HepG2 (cell line): ENCODE results near the gene CIAO2A. TPM values are rescaled to one million over a fixed set of nuclear protein-coding genes. Genes with fewer than 3 reads are reported as not detected.

Source experiments
- EED ChIP-seq: sonication (generic); formaldehyde crosslinking; IDR thresholded peaks from 2 replicates; pipeline ENCODE4 v1.5.0; 2020; ENCODE audit warnings: mild to moderate bottlenecking, missing genetic modification reagents
- FOXJ3 ChIP-seq: sonication (generic); formaldehyde crosslinking; IDR thresholded peaks from 2 replicates; pipeline ENCODE4 v1.4.0; 2020; ENCODE audit warnings: missing genetic modification reagents, mild to moderate bottlenecking, borderline replicate concordance
- FUBP1 ChIP-seq: sonication (generic); formaldehyde crosslinking; IDR thresholded peaks from 2 replicates; pipeline ENCODE4 v1.5.1; 2020; ENCODE audit warnings: missing genetic modification reagents, mild to moderate bottlenecking, borderline replicate concordance
- GABPB1 ChIP-seq: IDR thresholded peaks from 2 replicates; pipeline ENCODE4 v1.6.1; 2016; ENCODE audit warnings: mild to moderate bottlenecking, missing genetic modification reagents, moderate library complexity, missing compliant biosample characterization
- GPBP1L1 ChIP-seq: sonication (generic); formaldehyde crosslinking; IDR thresholded peaks from 2 replicates; pipeline ENCODE4 v1.5.0; 2020; ENCODE audit warnings: mild to moderate bottlenecking, missing genetic modification reagents
- HDAC6 ChIP-seq: fragments of 200-600 bp; sonication (generic); IDR thresholded peaks from 2 replicates; pipeline ENCODE4 v1.7.0; 2017; ENCODE audit warnings: mild to moderate bottlenecking, antibody characterized with exemption, low read length, low read depth
- HMGA1 ChIP-seq: sonication (generic); formaldehyde crosslinking; conservative IDR thresholded peaks from 2 replicates; pipeline ENCODE4 v1.4.0; 2020; ENCODE audit warnings: missing genetic modification reagents
- IKZF1 ChIP-seq: fragments of 450-650 bp; IDR thresholded peaks from 2 replicates; pipeline ENCODE4 v1.7.1; 2016
- JUN ChIP-seq: sonication (generic); formaldehyde crosslinking; IDR thresholded peaks from 2 replicates; pipeline ENCODE4 v1.4.0; 2020; ENCODE audit warnings: mild to moderate bottlenecking, missing genetic modification reagents
- KLF6 ChIP-seq: IDR thresholded peaks from 2 replicates; pipeline ENCODE4 v1.8.0; 2016; ENCODE audit warnings: missing biosample characterization, missing genetic modification reagents
- MBNL3 ChIP-seq: fragments of 250-450 bp; sonication (Bioruptor Pico); conservative IDR thresholded peaks from 2 replicates; pipeline ENCODE4 v1.8.0; 2022; ENCODE audit warnings: mild to moderate bottlenecking, inconsistent platforms
- NFRKB ChIP-seq: fragments of 450-650 bp; IDR thresholded peaks from 2 replicates; pipeline ENCODE4 v1.6.1; 2017
- PHB2 ChIP-seq: fragments of 450-650 bp; IDR thresholded peaks from 2 replicates; pipeline ENCODE4 v1.6.1; 2018; ENCODE audit not compliant: partially characterized antibody
- POGZ ChIP-seq: sonication (generic); formaldehyde crosslinking; IDR thresholded peaks from 2 replicates; pipeline ENCODE4 v1.4.0; 2020; ENCODE audit warnings: mild to moderate bottlenecking, missing genetic modification reagents
- TBP ChIP-seq: sonication (generic); formaldehyde crosslinking; IDR thresholded peaks from 2 replicates; pipeline ENCODE4 v1.5.0; 2020; ENCODE audit warnings: missing genetic modification reagents
- THAP11 ChIP-seq: IDR thresholded peaks from 2 replicates; pipeline ENCODE4 v1.6.1; 2016; ENCODE audit warnings: missing biosample characterization, missing genetic modification reagents
- THAP8 ChIP-seq: sonication (generic); formaldehyde crosslinking; IDR thresholded peaks from 2 replicates; pipeline ENCODE4 v1.5.1; 2020; ENCODE audit warnings: missing genetic modification reagents, mild to moderate bottlenecking, borderline replicate concordance
- ZC3H13 ChIP-seq: sonication (generic); formaldehyde crosslinking; IDR thresholded peaks from 2 replicates; pipeline ENCODE4 v1.8.1; 2023; ENCODE audit warnings: mild to moderate bottlenecking, missing genetic modification reagents, moderate library complexity
- ZNF138 ChIP-seq: sonication (generic); formaldehyde crosslinking; IDR thresholded peaks from 2 replicates; pipeline ENCODE4 v1.5.0; 2020; ENCODE audit warnings: mild to moderate bottlenecking, low read depth, missing genetic modification reagents
- ZNF142 ChIP-seq: sonication (generic); formaldehyde crosslinking; IDR thresholded peaks from 2 replicates; pipeline ENCODE4 v1.4.0; 2020; ENCODE audit warnings: missing genetic modification reagents
- ZNF24 ChIP-seq: fragments of 450-650 bp; IDR thresholded peaks from 2 replicates; pipeline ENCODE4 v1.6.1; 2017; ENCODE audit warnings: antibody characterized with exemption, mild to moderate bottlenecking
- ZSCAN20 ChIP-seq: sonication (generic); formaldehyde crosslinking; IDR thresholded peaks from 2 replicates; pipeline ENCODE4 v1.4.0; 2020; ENCODE audit warnings: missing genetic modification reagents, mild to moderate bottlenecking, borderline replicate concordance
- polyA plus RNA-seq, 8 experiments: library from polyadenylated mRNA; depleted of rRNA in 3 of 8; stranded (reverse) in 7 of 8; unstranded in 1 of 8; fragments of >200 nt; fragmentation: Illumina TruSeq in 4 of 8; extraction: Trizol in 4 of 8; gene quantifications; 2 replicates each; pipeline versions ENCODE4 v1.2.1 to v1.2.3, GENCODE V29; 2011 to 2016; ENCODE audit warnings: low read depth in 4 of 8, missing spikeins in 1 of 8, mixed read lengths in 1 of 8; ENCODE audit not compliant: insufficient read depth in 1 of 8
- total RNA-seq, 5 experiments: library from RNA; depleted of rRNA; stranded (reverse); fragments of >200 nt; fragmentation: Illumina TruSeq; extraction: Trizol; gene quantifications; 2 replicates each; pipeline ENCODE4 v1.2.3, GENCODE V29; 2016; ENCODE audit warnings: low read depth in 1 of 5

CIAO2A gene
- total and polyA plus RNA-seq, 2 of the 13 experiments (the other 11 are each of a cell fraction or from before 2014, with no cell fraction given) = 83.0 to 100 TPM

GRCh38 chr15:64093627-64094417, at the start of gene CIAO2A (continued):
- no peak for TF ChIP-seq TBP (CRISPR knock-in tag)
- peak; percentile 48; the same call in 1 of the 2 replicates for TF ChIP-seq JUN (CRISPR knock-in tag)
- no peak for TF ChIP-seq ZSCAN20 (CRISPR knock-in tag)
- no peak for TF ChIP-seq ZC3H13 (CRISPR knock-in tag)
- TF ChIP-seq NFRKB = no peak
- no peak for TF ChIP-seq ZNF138 (CRISPR knock-in tag)
- no peak for TF ChIP-seq EED (CRISPR knock-in tag)
- TF ChIP-seq FOXJ3 (CRISPR knock-in tag) = peak; percentile 29; the same call in 1 of the 2 replicates
- TF ChIP-seq THAP8 = no peak; the same call in 1 of the 2 replicates
- TF ChIP-seq HMGA1 (CRISPR knock-in tag) = no peak
- TF ChIP-seq ZNF142 = no peak
- TF ChIP-seq FUBP1 (CRISPR knock-in tag) = no peak
- TF ChIP-seq IKZF1 = no peak
- no peak for TF ChIP-seq KLF6 (CRISPR knock-in tag)
- TF ChIP-seq POGZ (CRISPR knock-in tag) = peak; percentile 63; the same call in 1 of the 2 replicates
- TF ChIP-seq MBNL3 (CRISPR knock-in tag) = no peak
- no peak for TF ChIP-seq HDAC6
- TF ChIP-seq GPBP1L1 (CRISPR knock-in tag) = no peak
- TF ChIP-seq ZNF24 = no peak
- no peak for TF ChIP-seq PHB2
- TF ChIP-seq THAP11 (CRISPR knock-in tag) = peak; percentile 98
- peak; percentile 89 for TF ChIP-seq GABPB1 (CRISPR knock-in tag)
